ENCODE results near the gene NFIB.

Gene NFIB

DNA sequence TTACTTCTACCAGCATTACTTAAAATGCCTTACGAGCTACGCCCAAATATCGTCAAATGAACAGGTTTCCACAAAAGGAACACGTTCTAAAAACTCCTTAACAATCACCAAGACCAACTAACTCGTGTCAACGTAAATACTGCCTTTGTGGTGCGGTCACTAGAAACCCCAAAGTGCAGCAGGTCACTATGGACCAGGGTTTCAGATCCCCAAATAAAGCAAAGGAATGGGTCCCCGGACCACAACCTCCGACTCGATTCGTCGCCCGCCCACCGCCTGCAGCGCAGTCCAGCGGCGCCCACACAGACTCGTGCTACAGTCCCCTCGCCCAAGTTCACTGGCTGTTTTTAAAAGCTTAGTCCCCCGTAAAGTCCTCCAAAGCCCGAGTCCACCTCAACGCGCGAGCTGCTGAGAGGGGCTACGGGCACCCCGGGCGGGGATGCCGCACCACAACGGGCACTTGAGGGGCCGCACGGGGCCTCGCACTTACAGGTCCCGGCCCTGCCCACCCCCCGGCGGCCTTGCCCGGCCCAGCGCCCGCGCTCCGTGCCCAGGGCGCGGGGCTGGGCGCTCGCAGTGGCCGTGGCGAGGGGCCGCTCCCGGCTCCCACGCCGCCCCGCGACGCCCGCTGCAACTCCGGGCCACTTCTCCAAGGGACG lies 1.1 kb downstream of the NFIB start:
- Mint-ChIP-seq H3K36me3 (ENCODE audit: low read depth) (peaks cover 14% of the 10 kb centered on the region), H3K27me3 (ENCODE audit: low read depth) (peaks cover 7% of the 10 kb centered on the region), H3K4me1 (peaks cover 32% of the 10 kb centered on the region), H3K9me3 (peaks cover 2% of the 10 kb centered on the region), H3K27ac (peak overlapping the region; percentile 99 to 100 (median 100)), H3K4me3 (peak overlapping the region; percentile 96 to 100 (median 98))
- TF ChIP-seq, protein P1, sequence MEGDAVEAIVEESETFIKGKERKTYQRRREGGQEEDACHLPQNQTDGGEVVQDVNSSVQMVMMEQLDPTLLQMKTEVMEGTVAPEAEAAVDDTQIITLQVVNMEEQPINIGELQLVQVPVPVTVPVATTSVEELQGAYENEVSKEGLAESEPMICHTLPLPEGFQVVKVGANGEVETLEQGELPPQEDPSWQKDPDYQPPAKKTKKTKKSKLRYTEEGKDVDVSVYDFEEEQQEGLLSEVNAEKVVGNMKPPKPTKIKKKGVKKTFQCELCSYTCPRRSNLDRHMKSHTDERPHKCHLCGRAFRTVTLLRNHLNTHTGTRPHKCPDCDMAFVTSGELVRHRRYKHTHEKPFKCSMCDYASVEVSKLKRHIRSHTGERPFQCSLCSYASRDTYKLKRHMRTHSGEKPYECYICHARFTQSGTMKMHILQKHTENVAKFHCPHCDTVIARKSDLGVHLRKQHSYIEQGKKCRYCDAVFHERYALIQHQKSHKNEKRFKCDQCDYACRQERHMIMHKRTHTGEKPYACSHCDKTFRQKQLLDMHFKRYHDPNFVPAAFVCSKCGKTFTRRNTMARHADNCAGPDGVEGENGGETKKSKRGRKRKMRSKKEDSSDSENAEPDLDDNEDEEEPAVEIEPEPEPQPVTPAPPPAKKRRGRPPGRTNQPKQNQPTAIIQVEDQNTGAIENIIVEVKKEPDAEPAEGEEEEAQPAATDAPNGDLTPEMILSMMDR (IDR thresholded peaks at IDR 0.05; ENCODE audit: unreplicated experiment in 3 of 3): no peak

DNA sequence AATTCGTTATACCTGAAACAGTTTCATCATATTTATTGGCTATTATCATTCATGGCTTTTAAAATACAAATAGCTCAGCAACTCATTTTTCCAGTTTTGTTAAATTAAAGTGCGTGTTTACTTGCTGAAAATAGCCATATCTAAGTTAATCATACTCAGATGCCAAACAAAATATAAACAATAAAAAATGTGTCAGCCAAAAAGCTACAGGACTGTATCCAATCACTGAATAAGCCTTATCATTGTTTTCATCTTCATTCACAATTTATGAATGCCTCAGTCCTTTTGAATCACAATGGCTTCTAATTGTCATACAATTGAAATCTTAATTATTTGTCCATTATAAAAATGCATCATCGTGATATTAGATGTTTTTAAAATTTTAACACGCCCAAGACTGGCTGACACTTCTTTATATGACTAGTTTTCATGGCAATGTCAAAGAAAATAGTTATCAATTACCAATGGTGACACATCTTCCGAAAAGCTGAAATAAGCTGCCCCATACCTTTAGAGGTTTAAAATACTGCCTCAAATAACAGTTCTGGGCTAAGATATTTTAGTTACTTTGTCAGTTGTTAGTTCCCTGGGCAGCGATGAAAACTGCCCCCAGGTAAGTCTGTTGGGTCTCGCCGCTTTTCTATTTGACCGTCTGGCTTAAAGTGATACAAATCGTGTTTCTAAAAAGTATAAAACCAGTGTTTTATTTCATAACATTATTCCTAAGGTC lies 1.8 kb downstream of the NFIB start:
- Mint-ChIP-seq H3K9me3 (peaks cover 2% of the 10 kb centered on the region), H3K27me3 (ENCODE audit: low read depth) (peaks cover 7% of the 10 kb centered on the region)

DNA sequence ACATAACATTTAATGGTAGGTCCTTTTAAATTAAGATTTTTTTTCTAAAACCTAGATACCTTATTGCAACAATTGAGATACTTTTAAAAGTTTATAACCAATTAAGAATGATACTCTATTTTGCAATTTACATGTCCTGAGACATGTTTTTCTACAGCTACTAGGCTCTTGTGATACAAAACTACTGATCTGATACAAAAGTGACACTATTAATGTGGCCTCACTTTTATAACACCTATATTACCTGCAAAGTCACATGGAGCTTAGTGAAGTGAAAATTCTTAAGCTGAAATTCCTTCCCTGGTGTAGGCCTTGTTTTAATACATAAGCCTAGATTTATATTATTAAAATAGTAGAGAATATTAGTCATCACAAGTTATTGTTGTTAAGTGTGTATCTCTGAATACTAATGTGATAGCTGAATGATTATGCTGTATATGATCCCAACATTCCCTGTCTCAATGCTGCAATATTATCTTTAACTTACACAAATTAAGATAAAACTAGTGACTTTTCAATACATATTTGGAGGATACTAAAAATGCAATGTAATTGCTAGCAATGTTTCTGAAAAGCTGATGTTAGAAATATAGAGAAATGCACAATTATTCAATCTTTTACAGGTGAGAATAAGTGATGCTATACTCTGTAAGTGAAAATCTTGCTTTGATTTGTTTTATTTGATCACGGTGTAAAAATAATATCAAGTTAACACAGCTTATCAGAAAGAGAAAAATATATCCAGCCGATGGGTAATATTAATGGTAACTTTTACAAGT lies 2.6 kb downstream of the NFIB start:
- peak overlapping the region; percentile 91 to 99 (median 96) for H3K4me3 Mint-ChIP-seq
- H3K9me3 Mint-ChIP-seq: peaks cover 2% of the 10 kb centered on the region
- H3K27me3 Mint-ChIP-seq (ENCODE audit: low read depth): peaks cover 7% of the 10 kb centered on the region

More for the DNA sequence above, 1.8 kb downstream of the NFIB start:
- TF ChIP-seq, protein P1 (IDR thresholded peaks at IDR 0.05; ENCODE audit: unreplicated experiment in 3 of 3): no peak
- Mint-ChIP-seq H3K4me3 (peak overlapping the region; percentile 91 to 99 (median 96)), H3K4me1 (peaks cover 32% of the 10 kb centered on the region), H3K27ac (peak overlapping the region; percentile 99 to 100 (median 100)), H3K36me3 (ENCODE audit: low read depth) (peaks cover 21% of the 10 kb centered on the region)

DNA sequence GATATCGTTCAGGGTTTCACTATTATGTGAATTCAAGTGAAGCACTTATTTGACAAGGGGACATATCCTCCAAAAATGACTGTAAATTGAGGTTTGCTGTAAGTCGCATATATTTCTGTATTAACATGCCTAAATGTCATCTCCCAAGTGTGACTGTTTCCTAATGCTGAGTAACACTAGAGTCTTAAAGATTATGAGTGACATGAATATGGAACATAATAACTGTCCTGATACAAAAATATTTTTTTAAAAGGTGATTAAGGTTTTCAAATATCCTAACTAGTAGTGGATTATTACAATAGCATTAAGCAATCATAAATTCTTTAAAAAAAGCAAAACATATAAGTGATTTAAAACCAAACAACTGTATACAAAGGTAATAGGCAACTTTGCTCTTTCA lies 3.6 kb downstream of the NFIB start:
- Mint-ChIP-seq H3K4me1 (peaks cover 35% of the 10 kb centered on the region), H3K27me3 (ENCODE audit: low read depth) (peaks cover 7% of the 10 kb centered on the region), H3K4me3 (peak overlapping the region; percentile 91 to 99 (median 96)), H3K36me3 (ENCODE audit: low read depth) (peaks cover 33% of the 10 kb centered on the region), H3K27ac (peak overlapping the region; percentile 84 to 100 (median 100)), H3K9me3 (peaks cover 2% of the 10 kb centered on the region)
- TF ChIP-seq, protein P1 (IDR thresholded peaks at IDR 0.05; ENCODE audit: unreplicated experiment in 3 of 3): no peak

More for the DNA sequence above, 2.6 kb downstream of the NFIB start:
- TF ChIP-seq, protein P1 (IDR thresholded peaks at IDR 0.05; ENCODE audit: unreplicated experiment in 3 of 3): no peak
- peak overlapping the region; percentile 99 to 100 (median 100) for H3K27ac Mint-ChIP-seq
- H3K36me3 Mint-ChIP-seq (ENCODE audit: low read depth): peaks cover 28% of the 10 kb centered on the region
- H3K4me1 Mint-ChIP-seq: peaks cover 31% of the 10 kb centered on the region

DNA sequence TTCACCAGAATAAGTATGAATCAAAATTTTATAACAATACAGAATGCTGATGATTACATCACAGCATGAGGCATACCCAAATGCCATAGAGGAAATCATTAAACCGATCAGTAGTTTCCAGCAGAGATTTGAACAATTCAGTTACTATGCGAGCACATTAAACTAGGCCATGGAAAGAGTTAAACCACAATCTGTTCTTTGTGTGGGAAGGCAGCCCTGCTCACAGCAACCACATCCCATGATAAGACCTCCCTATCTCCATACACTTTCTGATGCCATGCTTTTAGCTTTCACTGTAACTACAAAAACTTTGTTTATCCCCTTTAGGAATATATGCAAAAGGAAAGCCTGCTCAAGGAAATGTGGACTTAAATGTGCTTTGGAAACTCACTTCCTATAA lies 4.5 kb downstream of the NFIB start:
- H3K4me1 Mint-ChIP-seq: peaks cover 44% of the 10 kb centered on the region
- peaks cover 2% of the 10 kb centered on the region for H3K9me3 Mint-ChIP-seq
- peak overlapping the region; percentile 68 to 96 (median 79) for H3K4me3 Mint-ChIP-seq
- H3K27ac Mint-ChIP-seq: peak overlapping the region; percentile 71 to 100 (median 77)
- TF ChIP-seq, protein P1 (IDR thresholded peaks at IDR 0.05; ENCODE audit: unreplicated experiment in 3 of 3): no peak
- peaks cover 41% of the 10 kb centered on the region for H3K36me3 Mint-ChIP-seq (ENCODE audit: low read depth)
- peaks cover 3% of the 10 kb centered on the region for H3K27me3 Mint-ChIP-seq (ENCODE audit: low read depth)
